Measurements from ENCODE around the gene RNF133. TPM values are rescaled to one million over a fixed set of nuclear protein-coding genes. Genes with fewer than 3 reads are reported as not detected.

The RNF133 gene
- total RNA-seq, 2 donors from 2014 or later = 1.1 TPM; not detected in 1

DNA sequence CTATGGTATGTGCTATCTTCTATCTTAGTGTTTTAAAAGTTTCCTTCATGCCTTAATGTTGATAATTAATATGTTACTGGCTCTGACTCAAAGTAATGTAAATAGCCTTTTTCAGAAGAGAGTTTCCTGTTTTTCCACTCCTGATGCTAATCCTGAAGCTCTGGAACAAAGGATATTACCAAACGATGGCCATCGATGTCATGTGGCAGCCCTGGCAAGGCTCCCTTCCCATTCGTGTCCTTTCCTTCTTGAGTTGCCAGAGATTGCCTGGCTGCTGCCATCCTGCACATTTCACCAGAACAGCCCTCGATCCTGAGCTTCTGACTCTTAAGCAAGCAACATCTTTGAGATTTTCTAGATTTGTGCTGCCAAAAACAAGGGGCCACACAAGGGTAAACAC is 46.0 kb downstream of the RNF133 start:
- no peaks in the 10 kb centered on the region for H3K4me1 ChIP-seq
- TF ChIP-seq, protein P1, sequence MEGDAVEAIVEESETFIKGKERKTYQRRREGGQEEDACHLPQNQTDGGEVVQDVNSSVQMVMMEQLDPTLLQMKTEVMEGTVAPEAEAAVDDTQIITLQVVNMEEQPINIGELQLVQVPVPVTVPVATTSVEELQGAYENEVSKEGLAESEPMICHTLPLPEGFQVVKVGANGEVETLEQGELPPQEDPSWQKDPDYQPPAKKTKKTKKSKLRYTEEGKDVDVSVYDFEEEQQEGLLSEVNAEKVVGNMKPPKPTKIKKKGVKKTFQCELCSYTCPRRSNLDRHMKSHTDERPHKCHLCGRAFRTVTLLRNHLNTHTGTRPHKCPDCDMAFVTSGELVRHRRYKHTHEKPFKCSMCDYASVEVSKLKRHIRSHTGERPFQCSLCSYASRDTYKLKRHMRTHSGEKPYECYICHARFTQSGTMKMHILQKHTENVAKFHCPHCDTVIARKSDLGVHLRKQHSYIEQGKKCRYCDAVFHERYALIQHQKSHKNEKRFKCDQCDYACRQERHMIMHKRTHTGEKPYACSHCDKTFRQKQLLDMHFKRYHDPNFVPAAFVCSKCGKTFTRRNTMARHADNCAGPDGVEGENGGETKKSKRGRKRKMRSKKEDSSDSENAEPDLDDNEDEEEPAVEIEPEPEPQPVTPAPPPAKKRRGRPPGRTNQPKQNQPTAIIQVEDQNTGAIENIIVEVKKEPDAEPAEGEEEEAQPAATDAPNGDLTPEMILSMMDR (IDR thresholded peaks at IDR 0.05) = no peak
- no peak overlapping the region for H3K4me3 ChIP-seq
- no peaks in the 10 kb centered on the region for H3K9me3 ChIP-seq
- no peaks in the 10 kb centered on the region for H3K27me3 ChIP-seq
- H3K36me3 ChIP-seq = no peaks in the 10 kb centered on the region
- no peak for DNase-seq (ENCODE audit: low spot score)
- H3K27ac ChIP-seq = no peak overlapping the region

DNA sequence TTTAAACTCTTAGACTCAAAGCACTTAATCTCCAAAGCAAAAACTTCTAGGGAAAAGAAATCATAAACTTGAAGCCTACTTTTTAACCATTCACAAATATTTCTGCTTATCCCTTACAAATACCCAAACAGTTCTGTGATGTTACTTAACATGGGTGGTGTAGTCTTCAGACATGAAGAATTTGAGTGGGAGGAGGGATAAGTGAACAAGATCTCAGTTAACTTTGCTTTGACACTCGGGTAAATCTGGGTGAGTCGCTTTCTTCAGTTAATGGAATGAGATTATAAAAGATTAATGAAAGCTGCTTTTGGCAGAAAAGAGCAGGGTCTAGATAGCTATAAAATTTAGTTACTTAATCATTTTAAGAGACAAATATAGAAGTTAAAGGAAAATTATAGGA is 47.5 kb downstream of the RNF133 start:
- H3K4me1 ChIP-seq = no peaks in the 10 kb centered on the region
- no peaks in the 10 kb centered on the region for H3K9me3 ChIP-seq
- no peak for DNase-seq (ENCODE audit: low spot score)
- TF ChIP-seq, protein P1 (IDR thresholded peaks at IDR 0.05) = no peak
- no peaks in the 10 kb centered on the region for H3K36me3 ChIP-seq
- H3K4me3 ChIP-seq = no peak overlapping the region
- H3K27me3 ChIP-seq = no peaks in the 10 kb centered on the region
- H3K27ac ChIP-seq = no peak overlapping the region

Other genes with a start within 250 kb of the RNF133 start
- under 1 TPM in 1 of 2 donors, not detected in 1; 0.74 TPM for gene RNF148, start 3.8 kb upstream of the RNF133 start, total RNA-seq
- 10 to 100 TPM; 11.8 to 19.9 TPM for gene CADPS2, start 187.3 kb upstream of the RNF133 start, total RNA-seq

Data from right atrium auricular region (tissue), 2 donors.